Activated naive CD4-positive, alpha-beta T cell treated with anti-CD3 and anti-CD28 coated beads, Interleukin-2, amount 10 ng/mL, durations not matched to agents 7 days and 5 days (primary cell): ENCODE results near the gene LRRC3.
"Not testable (repeated sequence)": the region's sequence is repeated elsewhere in the genome, so short reads cannot be mapped to it uniquely, and the experiment has no call there.

Experiments
- CTCF ChIA-PET: fragments of 350-600 bp; sonication (Branson Sonifier 250); formaldehyde crosslinking; loops from one replicate; lab custom pipeline; 2021; ENCODE audit warnings: antibody characterized with exemption; lab: Charles Lee
- DNase-seq: peaks from one replicate; pipeline ENCODE4 v3.0.0-alpha.2; 2020
- H3K27ac Mint-ChIP-seq: one replicate; pipeline ENCODE4 v1.8.0; 2021; ENCODE audit warnings: mild to moderate bottlenecking, moderate library complexity, mixed read lengths
- H3K27me3 Mint-ChIP-seq: one replicate; pipeline ENCODE4 v1.8.0; 2021; ENCODE audit warnings: mild to moderate bottlenecking, mixed read lengths
- H3K36me3 Mint-ChIP-seq: one replicate; pipeline ENCODE4 v1.8.0; 2021; ENCODE audit warnings: mixed read lengths
- H3K4me1 Mint-ChIP-seq: one replicate; pipeline ENCODE4 v1.8.0; 2021; ENCODE audit warnings: mixed read lengths
- H3K4me3 Mint-ChIP-seq: one replicate; pipeline ENCODE4 v1.8.0; 2021; ENCODE audit warnings: mild to moderate bottlenecking, moderate library complexity, mixed read lengths
- H3K9me3 Mint-ChIP-seq: one replicate; pipeline ENCODE4 v1.8.0; 2021; ENCODE audit warnings: mixed read lengths

The LRRC3 gene

GRCh38 chr21:44454747-44455523 is at the start of gene LRRC3:
Gene LRRC3, plus strand, starts transcription at chr21:44455510. Its CDS starts 1,135 bp downstream, at chr21:44456645.
- Mint-ChIP-seq H3K27ac (peak within 1 kb of the TSS; percentile 28), H3K4me3 (peak within 1 kb of the TSS; percentile 75), H3K27me3 (peaks cover 55% of the 10 kb centered on the region), H3K9me3 (peaks cover 10% of the 10 kb centered on the region), H3K36me3 (peaks cover 2% of the 10 kb centered on the region), H3K4me1 (peaks cover 11% of the 10 kb centered on the region)
- peak; percentile 89 for DNase-seq
- CTCF ChIA-PET: no interaction called here

- Mint-ChIP-seq H3K4me3 (no peak overlapping the region), H3K36me3 (peaks cover 37% of the 10 kb centered on the region), H3K27me3 (no peaks in the 10 kb centered on the region), H3K4me1 (peaks cover 3% of the 10 kb centered on the region), H3K27ac (peak overlapping the region; percentile 33), H3K9me3 (peaks cover 14% of the 10 kb centered on the region)
- CTCF ChIA-PET: no interaction called here
- DNase-seq: no peak
Observed at GRCh38 chr21:44405948-44406872, 49.1 kb upstream of the LRRC3 start.

GRCh38 chr21:44406953-44407352 is 48.4 kb upstream of the LRRC3 start:
- H3K36me3 Mint-ChIP-seq: peaks cover 34% of the 10 kb centered on the region
- H3K4me1 Mint-ChIP-seq: peaks cover 3% of the 10 kb centered on the region
- no peak for DNase-seq
- no peaks in the 10 kb centered on the region for H3K27me3 Mint-ChIP-seq
- peaks cover 14% of the 10 kb centered on the region for H3K9me3 Mint-ChIP-seq
- H3K4me3 Mint-ChIP-seq: no peak overlapping the region
- H3K27ac Mint-ChIP-seq: peak overlapping the region; percentile 83
- CTCF ChIA-PET: no interaction called here

- Mint-ChIP-seq H3K27me3 (no peaks in the 10 kb centered on the region), H3K4me3 (no peak overlapping the region), H3K9me3 (peaks cover 14% of the 10 kb centered on the region), H3K36me3 (peaks cover 38% of the 10 kb centered on the region), H3K4me1 (peaks cover 3% of the 10 kb centered on the region), H3K27ac (peak overlapping the region; percentile 83)
- DNase-seq: no peak
- CTCF ChIA-PET: no interaction called here
Observed at GRCh38 chr21:44407493-44407892, 47.8 kb upstream of the LRRC3 start.

- Mint-ChIP-seq H3K27ac (peak overlapping the region; percentile 33), H3K4me3 (no peak overlapping the region), H3K36me3 (peaks cover 42% of the 10 kb centered on the region), H3K9me3 (peaks cover 14% of the 10 kb centered on the region), H3K27me3 (no peaks in the 10 kb centered on the region), H3K4me1 (peaks cover 3% of the 10 kb centered on the region)
- CTCF ChIA-PET: no interaction called here
- DNase-seq: no peak
Observed at GRCh38 chr21:44408226-44408625, 47.1 kb upstream of the LRRC3 start.

- peaks cover 4% of the 10 kb centered on the region for H3K9me3 Mint-ChIP-seq
- DNase-seq: no peak
- no peaks in the 10 kb centered on the region for H3K27me3 Mint-ChIP-seq
- H3K4me1 Mint-ChIP-seq: no peaks in the 10 kb centered on the region
- peaks cover 46% of the 10 kb centered on the region for H3K36me3 Mint-ChIP-seq
- H3K27ac Mint-ChIP-seq: peak overlapping the region; percentile 42
- no peak overlapping the region for H3K4me3 Mint-ChIP-seq
- CTCF ChIA-PET: no interaction called here
Observed at GRCh38 chr21:44413566-44414290, 41.6 kb upstream of the LRRC3 start.

- Mint-ChIP-seq H3K27me3 (no peaks in the 10 kb centered on the region), H3K4me3 (no peak overlapping the region), H3K9me3 (peaks cover 3% of the 10 kb centered on the region), H3K36me3 (peaks cover 46% of the 10 kb centered on the region), H3K27ac (no peak overlapping the region), H3K4me1 (no peaks in the 10 kb centered on the region)
- DNase-seq: peak; percentile 5
- CTCF ChIA-PET: no interaction called here
Observed at GRCh38 chr21:44414291-44415072, 40.8 kb upstream of the LRRC3 start.

GRCh38 chr21:44415073-44416025 is 40.0 kb upstream of the LRRC3 start:
- H3K4me3 Mint-ChIP-seq: no peak overlapping the region
- no peak overlapping the region for H3K27ac Mint-ChIP-seq
- peaks cover 52% of the 10 kb centered on the region for H3K36me3 Mint-ChIP-seq
- H3K27me3 Mint-ChIP-seq: no peaks in the 10 kb centered on the region
- CTCF ChIA-PET: no interaction called here
- H3K9me3 Mint-ChIP-seq: peaks cover 7% of the 10 kb centered on the region
- DNase-seq: peak; percentile 12
- H3K4me1 Mint-ChIP-seq: no peaks in the 10 kb centered on the region

- Mint-ChIP-seq H3K27me3 (no peaks in the 10 kb centered on the region), H3K4me3 (no peak overlapping the region), H3K27ac (no peak overlapping the region), H3K9me3 (peaks cover 7% of the 10 kb centered on the region), H3K4me1 (no peaks in the 10 kb centered on the region), H3K36me3 (peaks cover 54% of the 10 kb centered on the region)
- CTCF ChIA-PET: no interaction called here
- peak; percentile 7 for DNase-seq
Observed at GRCh38 chr21:44416193-44416592, 39.1 kb upstream of the LRRC3 start.

GRCh38 chr21:44417621-44418107 is 37.6 kb upstream of the LRRC3 start:
- peak; percentile 5 for DNase-seq
- H3K36me3 Mint-ChIP-seq: peaks cover 53% of the 10 kb centered on the region
- H3K4me3 Mint-ChIP-seq, H3K4me1 Mint-ChIP-seq, H3K27me3 Mint-ChIP-seq, H3K27ac Mint-ChIP-seq, CTCF ChIA-PET, H3K9me3 Mint-ChIP-seq: not testable (repeated sequence)

GRCh38 chr21:44418108-44418875 is 37.0 kb upstream of the LRRC3 start:
- peaks cover 7% of the 10 kb centered on the region for H3K9me3 Mint-ChIP-seq
- peak; percentile 13 for DNase-seq
- no peaks in the 10 kb centered on the region for H3K4me1 Mint-ChIP-seq
- H3K36me3 Mint-ChIP-seq: peaks cover 50% of the 10 kb centered on the region
- CTCF ChIA-PET: no interaction called here
- no peak overlapping the region for H3K27ac Mint-ChIP-seq
- H3K27me3 Mint-ChIP-seq: no peaks in the 10 kb centered on the region
- no peak overlapping the region for H3K4me3 Mint-ChIP-seq

GRCh38 chr21:44418876-44419230 is 36.5 kb upstream of the LRRC3 start:
- Mint-ChIP-seq H3K27me3 (no peaks in the 10 kb centered on the region), H3K36me3 (peaks cover 47% of the 10 kb centered on the region), H3K27ac (no peak overlapping the region), H3K4me3 (no peak overlapping the region), H3K4me1 (no peaks in the 10 kb centered on the region), H3K9me3 (peaks cover 7% of the 10 kb centered on the region)
- peak; percentile 6 for DNase-seq
- CTCF ChIA-PET: no interaction called here
